DMS153 treated with DMSO at 0.1 percent for 48 hours (cell line): ENCODE results near the gene NDUFB3.

Experiments used
- DNase-seq: peaks from one replicate; lab custom pipeline; 2025; ENCODE audit not compliant: unreplicated experiment; lab: John Stamatoyannopoulos, UW

Gene NDUFB3

DNA sequence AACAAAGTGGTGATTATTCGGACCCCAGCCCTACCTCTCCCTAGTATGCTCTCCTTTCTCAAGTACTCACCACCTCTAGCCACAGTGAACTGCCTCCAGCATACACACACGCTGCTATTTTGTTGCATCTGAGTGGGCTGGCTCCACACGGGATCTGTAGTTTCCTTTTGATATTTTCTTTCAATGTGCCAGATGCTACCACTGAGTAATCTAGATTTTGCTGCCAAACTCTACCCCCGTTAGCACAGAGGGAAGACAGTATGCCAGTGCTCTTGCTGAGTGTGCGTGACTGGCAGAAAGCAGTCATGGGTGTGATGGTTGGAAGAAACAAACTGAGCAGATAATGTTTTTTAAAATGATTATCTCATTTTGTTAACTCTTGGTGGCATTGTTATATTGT, 55.8 kb downstream of the NDUFB3 start:
- DNase-seq: no peak

DNA sequence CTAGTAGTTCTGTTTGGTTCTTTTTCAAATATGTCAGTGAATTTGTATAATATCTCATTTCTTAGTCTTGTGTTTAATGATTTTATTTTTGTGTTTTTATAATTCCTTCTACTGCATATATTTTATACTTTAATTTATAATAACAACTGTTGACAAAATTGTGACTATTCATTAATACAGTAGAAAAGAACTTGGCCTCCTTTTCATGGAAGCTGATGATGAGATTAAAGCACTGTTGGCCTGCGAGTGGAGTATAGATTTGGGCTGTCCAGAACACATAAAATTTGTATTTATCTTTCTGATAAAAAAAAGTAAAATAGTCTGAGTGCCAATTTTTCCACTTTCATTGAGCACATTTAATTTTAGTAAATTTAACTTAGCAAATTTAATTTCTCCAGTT, 56.2 kb downstream of the NDUFB3 start:
- DNase-seq: no peak

DNA sequence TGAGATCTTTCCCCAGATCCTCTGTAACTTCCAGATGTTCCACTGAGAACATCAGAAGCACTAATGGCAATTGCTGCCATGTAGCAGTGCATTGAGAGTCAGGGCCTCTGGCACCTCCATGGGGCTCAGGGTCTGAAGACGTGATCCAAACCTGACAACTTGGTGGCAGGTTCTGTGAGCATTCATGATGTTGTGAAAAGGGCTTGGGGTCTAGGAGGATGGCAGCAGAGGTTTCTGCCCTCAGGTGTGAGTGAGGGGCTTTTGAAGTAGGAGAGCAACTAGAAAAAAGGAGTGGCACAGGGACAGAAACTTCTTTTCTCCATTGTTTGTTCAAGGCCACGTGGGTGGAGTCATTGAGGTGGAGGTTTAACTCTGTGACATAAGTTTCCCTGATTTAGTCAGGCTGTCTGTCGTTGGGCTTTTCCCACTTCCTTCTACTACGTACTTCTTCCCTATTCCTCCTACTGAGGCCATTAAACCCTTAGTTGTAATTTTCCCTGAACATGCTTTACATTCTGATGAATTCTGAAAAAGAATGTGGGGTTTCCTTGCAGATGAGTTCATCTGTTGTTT, 57.2 kb downstream of the NDUFB3 start:
- no peak for DNase-seq

DNA sequence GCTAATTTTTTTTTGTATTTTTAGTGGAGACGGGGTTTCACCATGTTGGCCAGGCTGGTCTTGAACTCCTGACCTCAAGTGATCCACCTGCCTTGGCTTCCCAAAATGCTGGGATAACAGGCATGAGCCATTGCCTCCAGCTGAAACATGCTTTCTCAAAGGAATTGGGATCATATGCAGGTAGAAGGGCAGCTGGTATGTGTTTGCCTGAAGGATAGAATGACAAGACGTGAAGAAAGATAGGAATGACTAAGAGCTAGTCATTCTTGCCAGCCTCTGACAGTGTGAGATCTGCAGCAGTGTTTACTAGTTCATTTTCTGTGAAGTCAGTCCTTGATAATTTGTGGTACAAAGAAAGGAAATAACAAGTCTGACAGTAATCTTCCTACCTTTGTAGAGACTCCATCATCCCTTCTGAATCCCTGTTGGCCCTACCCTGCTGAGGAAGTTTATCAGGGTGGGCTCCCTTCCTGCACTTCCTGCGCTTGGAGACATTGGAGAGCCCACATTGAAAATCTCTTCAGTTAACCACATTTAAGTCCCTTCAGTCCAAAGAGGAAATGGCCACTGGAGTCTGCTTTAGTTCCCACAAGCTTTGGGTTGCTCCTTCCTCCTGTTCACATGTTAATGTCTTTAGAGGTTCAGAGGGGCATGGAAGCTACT, 58.9 kb downstream of the NDUFB3 start:
- no peak for DNase-seq

DNA sequence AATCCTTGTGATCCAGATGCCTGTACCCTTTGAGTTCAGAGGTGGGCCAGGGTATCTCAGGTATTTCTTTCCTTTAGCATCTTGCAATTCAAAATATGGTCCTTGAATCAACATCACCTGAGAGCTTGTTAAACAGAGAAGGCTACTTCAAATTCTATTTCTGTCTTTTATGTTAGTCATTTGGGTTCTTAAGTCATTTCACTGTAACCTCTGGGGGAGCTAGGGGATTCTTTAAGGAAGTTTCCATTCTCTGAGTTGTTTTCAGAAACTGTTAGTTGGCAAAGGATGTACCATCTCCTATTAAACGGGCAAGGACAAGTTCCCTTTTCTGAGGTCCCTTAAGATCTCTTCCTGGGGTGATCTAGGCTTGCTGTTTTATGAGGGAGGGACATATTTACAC, 60.7 kb downstream of the NDUFB3 start:
- no peak for DNase-seq
